ELR (cell line): ENCODE data around the gene IRGM.

Source experiments
- DNase-seq: peaks from one replicate; pipeline ENCODE4 v3.0.0-alpha.2; 2015; ENCODE audit warnings: low read depth

IRGM gene

DNA sequence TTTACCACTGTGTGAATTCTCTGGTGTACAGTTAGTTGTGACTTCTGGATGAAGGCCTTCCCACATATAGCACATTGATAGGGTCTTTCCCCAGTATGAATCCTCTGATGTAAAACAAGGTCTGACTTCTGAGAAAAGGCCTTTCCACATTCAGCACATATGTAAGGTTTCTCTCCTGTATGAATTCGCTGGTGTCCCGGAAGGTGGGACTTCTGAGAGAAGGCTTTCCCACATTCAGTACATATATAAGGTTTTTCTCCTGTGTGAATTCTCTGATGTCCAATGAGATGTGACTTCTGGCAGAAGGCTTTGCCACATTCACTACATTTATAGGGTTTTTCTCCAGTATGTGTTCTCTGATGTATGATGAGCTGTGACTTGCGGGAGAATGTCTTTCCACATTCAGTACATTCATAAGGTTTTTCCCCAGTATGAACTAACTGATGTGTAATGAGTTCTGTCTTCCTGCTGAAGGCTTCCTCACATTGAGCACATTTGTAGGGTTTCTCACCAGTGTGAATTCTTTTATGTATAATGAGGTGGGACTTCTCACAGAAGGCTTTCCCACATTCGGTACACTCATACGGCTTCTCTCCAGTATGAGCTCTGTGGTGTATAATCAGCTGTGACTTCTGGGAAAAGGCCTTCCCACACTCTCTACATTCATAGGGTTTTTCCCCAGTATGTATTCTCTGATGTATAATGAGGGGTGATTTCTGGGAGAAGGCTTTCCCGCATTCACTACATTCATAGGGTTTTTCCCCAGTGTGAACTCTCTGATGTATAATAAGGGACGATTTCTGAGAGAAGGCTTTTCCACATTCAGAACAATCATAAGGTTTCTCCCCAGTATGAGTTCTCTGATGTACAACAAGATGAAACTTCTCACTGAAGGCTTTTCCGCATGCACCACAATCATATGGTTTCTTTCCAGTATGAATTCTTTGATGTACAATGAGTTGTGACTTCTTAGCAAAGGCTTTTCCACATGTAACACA, 49.4 kb downstream of the IRGM start:
- peak; percentile 3 for DNase-seq
